ENCODE measurements around the gene IP6K3.

DNA sequence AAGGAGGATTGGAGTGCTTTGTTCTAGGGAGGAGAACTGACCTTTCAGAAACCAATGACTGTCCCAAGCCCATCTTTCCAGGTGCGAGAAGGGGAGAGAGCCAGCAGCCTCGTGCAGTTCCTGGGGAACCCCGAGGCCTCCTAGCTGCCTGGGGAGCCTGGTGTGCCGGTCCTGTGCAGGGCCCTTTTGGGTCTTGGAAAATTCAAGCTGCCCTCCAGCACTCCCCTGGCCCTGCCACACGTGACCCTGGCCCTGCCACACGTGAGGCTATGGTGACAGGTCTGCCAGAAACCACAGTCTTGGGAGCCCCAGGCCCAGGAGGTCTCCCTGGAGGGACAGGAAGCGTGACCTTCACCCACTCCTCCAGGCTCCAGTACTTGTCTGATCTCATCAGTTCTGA is 15.7 kb downstream of the IP6K3 start:
- TF ChIP-seq POLR2AphosphoS5 (IDR thresholded peaks at IDR 0.05) = no peak
- TF ChIP-seq, protein P1, sequence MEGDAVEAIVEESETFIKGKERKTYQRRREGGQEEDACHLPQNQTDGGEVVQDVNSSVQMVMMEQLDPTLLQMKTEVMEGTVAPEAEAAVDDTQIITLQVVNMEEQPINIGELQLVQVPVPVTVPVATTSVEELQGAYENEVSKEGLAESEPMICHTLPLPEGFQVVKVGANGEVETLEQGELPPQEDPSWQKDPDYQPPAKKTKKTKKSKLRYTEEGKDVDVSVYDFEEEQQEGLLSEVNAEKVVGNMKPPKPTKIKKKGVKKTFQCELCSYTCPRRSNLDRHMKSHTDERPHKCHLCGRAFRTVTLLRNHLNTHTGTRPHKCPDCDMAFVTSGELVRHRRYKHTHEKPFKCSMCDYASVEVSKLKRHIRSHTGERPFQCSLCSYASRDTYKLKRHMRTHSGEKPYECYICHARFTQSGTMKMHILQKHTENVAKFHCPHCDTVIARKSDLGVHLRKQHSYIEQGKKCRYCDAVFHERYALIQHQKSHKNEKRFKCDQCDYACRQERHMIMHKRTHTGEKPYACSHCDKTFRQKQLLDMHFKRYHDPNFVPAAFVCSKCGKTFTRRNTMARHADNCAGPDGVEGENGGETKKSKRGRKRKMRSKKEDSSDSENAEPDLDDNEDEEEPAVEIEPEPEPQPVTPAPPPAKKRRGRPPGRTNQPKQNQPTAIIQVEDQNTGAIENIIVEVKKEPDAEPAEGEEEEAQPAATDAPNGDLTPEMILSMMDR (IDR thresholded peaks at IDR 0.05) = no peak
- no peak for TF ChIP-seq POLR2A (IDR thresholded peaks at IDR 0.05)
- no peak for TF ChIP-seq EP300 (IDR thresholded peaks at IDR 0.05)
